Limb (tissue), 2 donors: ENCODE measurements around the gene CYBB.
"Not testable (repeated sequence)": the region's sequence is repeated elsewhere in the genome, so short reads cannot be mapped to it uniquely, and the experiment has no call there.

Experiments used
- DNase-seq, 2 donors: peaks; one replicate each; pipeline ENCODE4 v3.0.0-alpha.2; 2016; ENCODE audit errors: extremely low spot score in 2 of 2

The CYBB gene

DNA sequence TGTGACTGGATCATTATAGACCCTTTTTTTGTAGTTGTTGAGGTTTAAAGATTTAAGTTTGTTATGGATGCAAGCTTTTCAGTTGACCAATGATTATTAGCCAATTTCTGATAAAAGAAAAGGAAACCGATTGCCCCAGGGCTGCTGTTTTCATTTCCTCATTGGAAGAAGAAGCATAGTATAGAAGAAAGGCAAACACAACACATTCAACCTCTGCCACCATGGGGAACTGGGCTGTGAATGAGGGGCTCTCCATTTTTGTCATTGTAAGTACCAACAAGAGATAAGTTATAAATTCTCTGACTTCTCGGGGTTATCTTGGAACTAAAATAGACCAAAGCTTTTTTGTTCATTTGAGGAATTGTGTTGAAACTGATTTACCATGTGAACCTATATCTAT lies at the start of gene CYBB:
Gene CYBB (plus strand): TSS at position 203 of the 400 bp plus-strand sequence. CDS start 19 bp downstream, at position 222.
- no peak for DNase-seq

DNA sequence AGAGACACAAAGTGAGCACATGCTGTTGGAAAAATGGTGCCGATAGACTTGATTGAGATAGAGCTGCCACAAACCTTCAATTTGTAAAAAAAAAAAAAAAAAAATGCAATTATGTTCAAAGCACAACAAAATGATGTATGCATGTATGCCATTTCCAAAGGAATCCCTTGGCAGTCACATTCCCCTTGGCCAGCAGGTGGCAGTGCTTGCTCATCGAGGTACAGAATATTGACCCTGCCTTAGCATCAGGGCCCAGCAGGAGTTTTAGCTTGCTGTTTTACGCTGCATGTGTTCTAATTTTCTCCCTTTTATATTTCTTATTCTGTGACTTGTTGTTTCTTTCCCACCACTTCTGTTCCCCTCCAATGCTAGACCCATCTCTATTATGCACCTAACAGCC lies 34.5 kb upstream of the CYBB start:
- DNase-seq = peak; percentile 58 to 75

DNA sequence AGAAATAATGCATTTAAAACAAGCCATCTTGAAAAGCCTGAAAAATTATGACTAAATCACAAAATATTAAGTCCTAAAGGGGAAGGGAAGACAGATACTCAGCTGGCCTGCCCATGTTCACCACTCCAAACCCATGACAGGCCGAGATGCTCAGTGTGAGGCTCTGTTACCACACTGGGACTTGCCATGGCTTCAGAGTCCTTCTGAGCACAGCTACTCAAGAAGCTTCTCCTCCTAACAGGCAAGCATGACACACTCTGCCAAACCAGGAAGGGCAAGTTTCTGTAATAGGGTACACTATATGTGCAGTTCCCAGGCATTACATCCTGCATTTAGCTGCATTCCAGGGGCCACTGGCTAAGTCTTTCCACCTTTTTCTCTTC lies 34.0 kb upstream of the CYBB start:
- no peak for DNase-seq

DNA sequence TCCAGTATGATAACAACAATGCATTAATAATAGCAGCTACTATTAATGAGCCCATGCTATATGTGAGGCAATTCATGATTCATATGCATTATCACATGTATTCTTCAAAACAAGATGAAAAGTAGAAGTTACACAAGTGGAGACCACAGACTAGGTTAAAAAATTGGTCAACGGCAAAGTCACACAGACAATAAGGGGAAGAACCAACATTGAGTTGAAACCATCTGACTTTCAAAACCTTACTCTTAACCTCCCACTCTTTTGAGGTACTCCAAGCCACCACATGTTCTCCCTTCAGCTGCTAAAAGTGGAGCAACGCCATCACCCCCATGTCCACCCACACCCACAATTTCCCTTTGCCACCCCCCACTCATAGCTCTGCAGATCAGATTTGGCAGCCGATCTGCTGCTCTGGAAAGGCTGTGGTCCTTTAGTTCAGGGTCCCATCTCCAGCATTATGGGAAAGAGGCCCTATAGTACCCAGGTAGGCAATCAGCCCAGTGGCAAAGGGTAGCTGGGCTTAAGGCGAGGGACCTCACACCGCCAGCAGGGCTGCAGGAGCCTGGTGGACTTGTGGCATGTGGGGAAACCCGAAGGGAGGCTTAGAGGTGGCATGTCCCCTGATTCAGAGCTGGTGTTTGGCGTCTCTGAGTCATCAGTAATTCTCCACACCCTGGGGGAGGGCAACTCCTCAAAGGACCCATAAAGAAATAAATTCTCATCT lies 33.5 kb upstream of the CYBB start:
- no peak for DNase-seq

DNA sequence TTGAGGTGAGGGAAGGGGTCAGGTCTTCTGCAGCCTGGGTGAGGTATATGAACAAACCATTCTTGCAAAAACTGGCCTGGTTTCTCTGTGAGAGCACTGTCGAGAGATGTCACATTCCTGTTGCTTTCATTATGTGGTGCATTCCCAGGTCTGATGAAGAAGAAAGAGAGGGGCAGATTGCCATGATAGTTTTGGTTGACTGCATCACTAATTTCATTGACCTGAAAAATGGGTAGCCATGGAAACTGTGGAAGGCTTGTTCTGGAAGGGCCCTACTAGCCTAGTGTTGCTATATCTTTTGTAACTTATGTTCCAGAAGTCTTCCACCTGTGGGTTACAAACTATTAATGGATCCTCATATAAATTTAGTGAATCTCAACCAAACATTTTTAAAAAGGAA lies 32.9 kb upstream of the CYBB start:
- DNase-seq = no peak

DNA sequence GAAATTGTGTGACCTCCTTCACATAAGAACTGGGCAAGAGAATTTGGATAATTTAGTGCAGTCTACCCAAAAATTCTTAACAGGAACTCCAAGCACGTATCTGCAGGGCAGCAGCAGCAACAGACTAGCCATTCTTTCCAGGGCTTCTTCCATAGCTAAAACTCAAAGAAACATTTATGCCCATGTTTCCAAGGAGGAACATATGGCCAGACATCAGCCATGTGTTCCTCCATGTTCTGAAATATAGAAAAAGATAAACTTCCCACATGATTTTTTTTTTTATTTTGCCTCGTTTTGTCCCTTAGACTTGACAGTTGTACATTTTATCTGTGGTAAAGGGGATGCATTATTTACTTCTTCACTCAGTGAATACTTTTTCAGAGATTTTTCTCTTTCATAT lies 27.6 kb upstream of the CYBB start:
- no peak for DNase-seq

DNA sequence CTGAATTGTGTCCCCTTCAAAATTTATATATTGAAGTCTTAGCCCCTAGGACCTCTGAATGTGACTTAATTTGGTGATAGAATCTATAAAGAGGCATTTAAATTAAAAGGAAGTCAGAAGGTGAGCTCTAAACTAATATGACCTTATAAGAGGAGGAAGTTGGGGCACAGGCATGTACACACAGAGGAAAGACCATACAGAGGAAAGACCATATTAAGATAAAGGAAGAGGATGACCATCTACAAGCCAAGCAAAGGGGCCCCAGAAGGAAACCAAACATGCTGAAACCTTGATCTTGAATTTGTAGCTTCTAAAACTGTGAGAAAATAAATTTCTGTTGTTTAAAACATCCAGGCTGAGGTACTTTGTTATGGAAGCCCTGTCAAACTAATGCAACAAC lies 26.9 kb upstream of the CYBB start:
- no peak for DNase-seq

DNA sequence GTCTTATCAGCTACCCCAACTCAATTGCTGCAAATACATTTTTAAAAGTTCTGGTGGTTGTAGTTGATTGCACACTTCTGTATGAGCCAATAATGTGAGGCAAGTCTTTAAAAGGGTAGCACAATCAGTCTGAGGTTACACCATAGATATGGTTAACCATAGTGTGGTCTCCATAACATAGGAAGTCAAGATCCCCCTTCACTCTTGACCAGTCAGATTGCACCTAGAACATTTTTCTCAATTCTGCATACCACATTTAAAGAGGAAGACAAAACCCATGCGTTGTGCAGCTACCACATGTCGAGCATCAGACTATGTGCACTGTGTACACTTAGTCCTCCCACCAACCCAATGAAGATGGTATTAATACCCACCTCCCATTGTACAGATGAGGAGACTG lies 26.5 kb upstream of the CYBB start:
- no peak for DNase-seq

DNA sequence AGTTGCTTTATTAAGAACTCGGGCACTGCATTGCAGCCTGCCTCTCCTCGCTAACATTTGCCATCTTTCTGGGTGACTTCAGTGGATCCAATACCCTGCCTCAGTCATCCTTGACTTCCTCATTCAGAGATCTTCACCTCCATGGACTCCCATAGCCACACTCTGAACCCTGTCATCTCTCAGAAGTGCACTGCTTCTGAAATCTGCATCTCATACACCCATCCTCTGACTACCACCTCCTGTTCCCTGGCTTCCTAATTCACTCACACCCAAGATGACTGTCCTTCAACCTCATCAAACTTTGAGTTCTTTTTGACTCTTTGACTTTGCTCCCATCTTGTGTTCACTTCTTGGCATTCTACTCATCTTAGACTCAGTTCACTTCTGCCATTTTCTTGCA lies 25.3 kb upstream of the CYBB start:
- no peak for DNase-seq

DNA sequence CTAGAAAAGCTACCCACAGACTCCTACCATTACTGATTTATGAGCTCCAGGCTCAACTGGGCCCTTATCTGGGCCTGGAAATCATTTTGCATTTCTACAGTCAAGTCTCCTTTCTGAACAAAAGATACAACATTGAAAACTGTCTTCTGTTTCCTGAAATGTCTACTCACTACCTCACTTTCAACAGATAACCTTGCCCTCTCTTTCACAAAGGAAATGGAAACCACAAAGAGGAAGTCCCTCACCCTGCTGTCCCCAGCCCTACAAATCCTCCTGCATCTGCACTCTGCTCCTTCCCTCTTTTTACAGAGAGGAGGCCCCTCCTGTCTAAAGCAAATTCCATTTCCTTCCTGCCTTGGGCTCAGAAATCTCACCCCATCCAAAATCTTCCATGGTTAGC lies 24.8 kb upstream of the CYBB start:
- DNase-seq = no peak

DNA sequence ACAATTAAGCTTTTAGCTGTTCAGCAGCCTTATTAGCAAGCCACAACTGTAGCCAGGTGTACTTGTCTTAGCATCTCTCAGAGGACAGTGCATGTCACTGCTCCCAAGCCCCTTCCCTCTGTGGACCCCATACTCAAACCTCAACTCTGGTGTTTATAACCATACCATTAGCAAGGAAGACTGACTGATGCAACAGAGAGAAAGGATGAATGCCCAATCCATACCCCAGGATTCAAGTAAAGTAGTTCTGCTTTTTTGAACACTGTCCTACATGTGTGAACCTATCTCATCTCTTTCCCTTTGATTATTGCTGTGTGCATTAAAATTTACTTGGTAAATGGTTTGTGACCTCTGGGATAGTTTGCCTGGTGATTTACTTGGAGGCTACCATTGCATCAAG lies 22.8 kb upstream of the CYBB start:
- no peak for DNase-seq

DNA sequence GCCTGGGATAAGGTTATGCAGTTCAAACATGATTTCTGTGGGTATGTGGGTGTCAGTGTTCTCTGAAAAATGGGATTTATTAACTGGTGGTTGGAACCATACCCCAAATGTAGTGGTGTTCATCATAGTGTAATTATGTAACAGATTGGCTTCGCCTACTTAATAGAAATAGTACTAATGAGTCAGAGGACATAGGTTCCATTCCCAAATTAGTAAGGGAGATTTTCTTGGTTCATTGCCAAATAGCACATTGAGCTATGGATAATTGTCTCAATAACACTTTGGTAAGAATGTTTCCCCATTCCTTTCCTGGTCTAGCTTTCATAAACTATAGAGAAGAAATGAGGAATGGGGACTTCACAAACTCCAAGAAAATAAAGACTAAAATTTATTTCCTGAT lies 20.5 kb upstream of the CYBB start:
- no peak for DNase-seq

DNA sequence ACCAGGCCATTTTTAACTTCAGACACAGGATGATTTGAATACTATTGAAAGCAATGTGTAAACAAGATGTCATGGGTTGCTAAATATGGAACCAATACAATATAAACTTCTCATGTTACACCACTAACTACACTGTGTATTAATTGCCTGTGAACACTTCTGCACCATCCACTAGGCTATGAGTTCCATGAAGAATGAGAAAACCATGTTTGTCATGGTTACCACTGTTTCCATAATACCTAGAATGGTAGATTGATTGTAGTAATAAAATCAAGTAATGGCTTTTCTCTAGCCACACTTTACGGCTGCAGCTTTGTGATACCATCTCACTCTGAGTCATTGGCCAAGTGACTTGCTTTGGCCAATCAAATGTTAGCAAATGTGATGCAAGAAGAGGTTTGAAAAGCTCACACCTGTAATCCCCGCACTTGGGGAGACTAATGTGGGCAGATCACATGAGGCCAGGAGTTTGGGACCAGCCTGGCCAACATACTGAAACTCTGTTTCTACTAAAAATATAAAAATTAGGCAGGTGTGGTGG lies 19.9 kb upstream of the CYBB start:
- DNase-seq = no peak

DNA sequence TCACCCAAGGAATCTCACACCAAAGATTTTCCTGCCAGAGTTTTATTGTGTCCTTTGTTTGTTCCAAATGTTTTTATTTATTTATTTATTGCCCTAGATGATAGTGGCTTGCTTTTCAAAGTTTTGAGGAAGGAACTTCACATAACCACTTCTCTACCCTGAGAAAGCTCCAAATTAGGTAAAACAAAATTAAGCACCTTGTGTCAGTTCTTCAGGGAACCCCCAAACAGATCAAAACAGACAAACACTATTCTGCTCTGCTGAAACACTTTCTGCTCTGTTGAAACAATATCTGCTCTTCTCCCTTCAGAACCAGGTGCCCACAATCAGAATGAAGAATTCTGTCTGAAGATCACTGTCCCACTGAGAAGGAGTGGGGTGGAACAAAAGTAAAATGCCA lies 16.5 kb upstream of the CYBB start:
- no peak for DNase-seq

DNA sequence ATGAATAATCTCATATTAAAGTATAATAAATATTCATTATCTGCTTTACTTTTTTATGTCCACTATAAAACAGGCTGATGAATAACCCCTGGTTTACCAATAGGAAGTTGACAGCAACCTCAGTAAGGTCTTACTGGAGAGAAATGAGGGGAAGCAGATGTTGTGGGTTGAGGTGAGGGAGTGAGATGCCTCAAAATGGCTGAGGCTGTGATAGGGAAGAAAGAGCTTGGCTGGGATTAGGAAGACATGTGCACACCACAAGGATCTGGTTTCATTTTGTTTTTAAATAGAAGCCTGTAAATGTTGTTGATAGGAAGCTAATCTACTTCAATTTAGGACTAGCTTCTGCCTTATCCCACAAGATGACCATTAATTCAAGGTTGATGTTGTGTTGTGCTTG lies 14.4 kb upstream of the CYBB start:
- DNase-seq = no peak

DNA sequence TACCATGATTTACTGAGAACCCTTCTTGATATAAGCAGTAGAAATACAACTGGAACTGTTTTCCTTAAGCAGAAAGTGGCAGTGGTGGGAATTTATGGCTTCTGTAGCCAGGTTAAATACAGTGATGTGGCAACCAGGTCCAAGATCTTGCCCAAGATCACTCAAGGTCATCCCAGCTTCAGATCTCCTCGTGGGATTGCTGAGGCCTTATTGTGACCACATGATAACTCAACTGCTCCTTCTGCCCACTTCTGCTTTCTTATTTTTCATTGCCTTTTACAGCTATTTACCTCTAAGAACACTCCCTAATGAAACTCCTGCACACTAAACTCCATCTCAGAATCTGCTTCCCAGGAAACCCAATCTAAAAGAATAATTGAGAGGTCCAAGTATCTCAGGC lies 12.4 kb upstream of the CYBB start:
- no peak for DNase-seq

DNA sequence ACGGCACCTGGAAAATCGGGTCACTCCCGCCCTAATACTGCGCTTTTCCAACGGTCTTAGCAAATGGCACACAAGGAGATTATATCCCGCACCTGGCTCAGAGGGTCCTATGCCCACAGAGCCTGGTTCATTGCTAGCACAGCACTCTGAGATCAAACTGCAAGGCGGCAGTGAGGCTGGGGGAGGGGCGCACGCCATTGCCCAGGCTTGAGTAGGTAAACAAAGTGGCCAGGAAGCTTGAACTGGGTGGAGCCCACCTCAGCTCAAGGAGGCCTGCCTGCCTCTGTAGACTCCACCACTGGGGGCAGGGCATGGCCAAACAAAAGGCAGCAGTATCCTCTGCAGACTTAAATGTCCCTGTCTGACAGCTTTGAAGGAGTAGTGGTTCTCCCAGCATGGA lies 11.0 kb upstream of the CYBB start:
- DNase-seq = not testable (repeated sequence)

DNA sequence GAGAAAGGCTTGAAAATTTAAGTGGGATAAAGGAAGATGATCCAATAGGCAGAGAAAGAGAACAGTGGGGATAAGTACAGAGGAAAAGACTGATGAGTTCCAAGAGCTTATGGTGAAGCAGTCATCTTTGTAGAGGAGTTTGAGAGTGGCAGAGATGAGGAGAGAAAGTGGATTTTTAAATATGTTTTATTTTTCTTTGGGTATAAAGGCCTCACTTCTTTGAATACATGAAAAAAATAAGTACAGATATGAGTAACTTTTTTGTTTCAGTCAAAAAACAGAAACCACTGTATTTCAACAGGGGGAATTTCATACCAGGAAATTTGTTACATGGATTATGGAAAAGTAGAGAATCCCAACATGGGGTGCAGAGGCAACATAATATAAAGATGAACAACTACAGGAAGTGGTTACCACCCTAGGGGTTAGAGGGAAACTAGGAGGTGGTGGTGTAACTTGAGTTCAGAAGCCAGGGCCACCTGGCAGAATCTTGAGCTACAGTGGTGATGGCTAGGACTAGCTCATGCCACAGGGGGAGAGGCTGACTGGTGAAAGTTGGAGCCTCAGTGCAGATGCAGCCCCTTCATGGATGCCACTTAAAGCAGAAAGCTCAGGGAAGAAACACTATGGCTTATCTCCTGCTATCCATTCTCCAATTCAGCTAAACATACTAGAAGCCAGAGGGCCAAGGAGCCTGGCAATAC lies 3.4 kb upstream of the CYBB start:
- DNase-seq = no peak

DNA sequence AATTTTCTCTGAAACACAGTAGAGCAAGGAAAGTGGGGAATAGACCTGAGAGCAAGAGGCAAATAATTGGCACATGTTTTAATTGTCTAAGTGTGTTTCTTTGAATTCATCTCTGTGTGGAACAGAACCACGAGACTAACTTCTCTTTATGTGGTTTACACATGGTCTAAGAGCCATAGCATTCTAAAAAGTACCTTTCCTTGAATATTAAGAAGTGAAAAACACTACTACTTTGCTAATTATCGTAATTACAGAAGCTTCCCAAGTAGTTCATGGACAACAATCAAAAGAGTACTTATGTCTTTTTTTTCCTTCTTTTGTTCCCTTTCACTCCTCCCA lies 2.9 kb upstream of the CYBB start:
- DNase-seq = no peak

DNA sequence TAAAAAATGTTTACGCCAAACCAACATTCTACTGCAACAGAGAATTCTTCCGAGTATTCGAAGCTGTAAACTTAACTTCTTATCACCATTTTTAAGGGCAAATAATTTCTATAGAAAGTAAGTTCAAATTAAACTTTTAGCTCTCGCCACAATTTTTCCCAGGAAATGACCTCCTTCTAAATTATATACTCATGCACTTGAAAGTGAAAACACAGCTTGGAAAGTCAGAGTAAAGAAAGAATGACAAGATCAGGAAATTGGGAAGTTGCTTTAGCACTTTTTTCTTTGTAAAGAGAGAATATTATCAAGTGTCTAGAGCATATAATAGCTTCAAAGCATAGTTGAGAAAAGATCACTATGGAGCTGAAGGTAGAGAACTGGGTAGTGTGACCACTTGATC lies 1.2 kb downstream of the CYBB start:
- DNase-seq = no peak

DNA sequence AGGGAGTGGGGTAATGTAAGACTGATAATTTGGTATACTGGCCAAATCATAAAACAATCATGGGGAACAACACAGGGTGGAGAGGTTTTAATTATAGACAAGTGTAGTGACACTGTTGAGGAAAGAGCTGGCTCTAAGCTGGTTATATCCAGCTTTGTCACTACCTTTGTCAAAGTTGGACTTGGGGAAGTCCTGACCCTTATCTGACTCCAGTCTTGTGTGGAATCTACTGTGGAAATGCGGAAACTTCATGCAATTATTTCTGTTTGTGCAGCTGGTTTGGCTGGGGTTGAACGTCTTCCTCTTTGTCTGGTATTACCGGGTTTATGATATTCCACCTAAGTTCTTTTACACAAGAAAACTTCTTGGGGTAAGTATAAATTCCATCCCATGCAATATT lies 2.0 kb downstream of the CYBB start:
- no peak for DNase-seq

DNA sequence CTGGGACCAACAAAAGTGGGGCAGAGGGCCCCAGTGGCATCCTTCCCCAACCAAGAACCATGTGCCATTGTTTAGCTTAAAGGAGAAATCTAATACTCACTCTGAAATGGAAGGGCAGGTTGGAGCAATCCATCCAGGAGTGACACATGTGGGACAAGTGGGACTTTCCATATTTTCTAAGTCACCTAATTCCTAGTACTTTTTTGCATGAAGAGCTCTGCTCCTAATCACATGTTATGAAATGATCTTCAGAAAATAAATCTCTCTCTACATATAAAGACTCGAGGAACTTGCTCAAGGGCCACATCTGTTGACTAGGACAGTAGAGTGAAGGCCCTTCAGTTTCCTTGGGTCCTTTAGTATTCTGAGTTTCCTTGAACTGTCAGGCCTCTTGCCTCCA lies 2.5 kb downstream of the CYBB start:
- no peak for DNase-seq

DNA sequence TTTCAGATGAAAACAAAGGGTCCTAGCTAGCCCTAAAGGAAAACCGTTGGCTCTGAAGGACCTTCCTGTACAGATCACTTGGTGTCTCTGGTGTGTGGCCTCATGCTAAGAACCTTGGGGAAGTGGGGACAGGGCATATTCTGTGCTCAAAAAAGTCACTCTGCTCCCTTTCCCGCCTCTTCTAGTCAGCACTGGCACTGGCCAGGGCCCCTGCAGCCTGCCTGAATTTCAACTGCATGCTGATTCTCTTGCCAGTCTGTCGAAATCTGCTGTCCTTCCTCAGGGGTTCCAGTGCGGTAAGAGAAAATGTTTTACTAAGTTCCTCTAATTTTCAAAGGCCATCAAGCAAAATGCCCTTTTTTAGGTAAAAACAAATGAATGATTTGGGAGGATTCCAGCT lies 3.4 kb downstream of the CYBB start:
- DNase-seq = no peak
